NK-92 (cell line): ENCODE data around the gene DHRS13.
"Not testable (repeated sequence)": the region's sequence is repeated elsewhere in the genome, so short reads cannot be mapped to it uniquely, and the experiment has no call there.

Experiments
- DNase-seq: peaks from one replicate; lab custom pipeline; 2025; ENCODE audit not compliant: unreplicated experiment; lab: John Stamatoyannopoulos, UW

DHRS13 gene

GRCh38 chr17:28863953-28864352, 38.9 kb downstream of the DHRS13 start:
- DNase-seq: no peak

GRCh38 chr17:28862561-28862960, 40.3 kb downstream of the DHRS13 start:
- DNase-seq: no peak

GRCh38 chr17:28861393-28862203, 41.3 kb downstream of the DHRS13 start:
- no peak for DNase-seq

- no peak for DNase-seq
Observed at GRCh38 chr17:28860363-28860808, 42.5 kb downstream of the DHRS13 start.

GRCh38 chr17:28858801-28859355, 44.0 kb downstream of the DHRS13 start:
- DNase-seq: no peak

- no peak for DNase-seq
Observed at GRCh38 chr17:28857905-28858800, 44.7 kb downstream of the DHRS13 start.

- DNase-seq: no peak
Observed at GRCh38 chr17:28856028-28856574, 46.8 kb downstream of the DHRS13 start.

- no peak for DNase-seq
Observed at GRCh38 chr17:28855336-28855679, 47.6 kb downstream of the DHRS13 start.

GRCh38 chr17:28854457-28855335, 48.2 kb downstream of the DHRS13 start, which contains the start of gene ERAL1:
TSS of gene ERAL1 (plus strand) at chr17:28855016. CDS start at chr17:28855035, 19 bp downstream.
- no peak for DNase-seq

- no peak for DNase-seq
Observed at GRCh38 chr17:28853295-28853694, 49.6 kb downstream of the DHRS13 start.

GRCh38 chr17:28849281-28849680, 53.6 kb downstream of the DHRS13 start:
- no peak for DNase-seq

- DNase-seq: not testable (repeated sequence)
Observed at GRCh38 chr17:28848667-28849066, 54.2 kb downstream of the DHRS13 start.
